HCT116 (cell line): ENCODE measurements around the gene TLK2. TPM values are rescaled to one million over a fixed set of nuclear protein-coding genes. Genes with fewer than 3 reads are reported as not detected.

ENCODE experiments used
- ATAC-seq: fragments of 200-7000 bp; cut with Tn5 transposase; 2 replicates; pipeline ENCODE4 v1.9.1; 2020; ENCODE audit warnings: mild to moderate bottlenecking, moderate library complexity
- BruUV-seq: library from RNA; stranded (reverse); fragments of 400-500 nt; replicated peaks from 2 replicates; lab custom pipeline; 2021; lab: Mats Ljungman, UMichigan
- CTCF ChIA-PET: fragments of 300-600 bp; sonication (Branson Sonifier 250); formaldehyde crosslinking; loops from one replicate; lab custom pipeline; 2021; ENCODE audit warnings: antibody characterized with exemption; lab: Charles Lee
- POLR2A ChIA-PET: fragments of 300-600, 350-600 bp; sonication (Branson Sonifier 250); formaldehyde crosslinking; loops from one replicate; lab custom pipeline; 2021; ENCODE audit warnings: antibody characterized with exemption; lab: Charles Lee
- RAD21 ChIA-PET, 2 experiments: fragments of 300-600 bp; sonication (Branson Sonifier 250); formaldehyde crosslinking; loops; one replicate each; lab custom pipeline; 2023; ENCODE audit warnings: low total read pairs in 2 of 2; ENCODE audit not compliant: uncharacterized antibody in 2 of 2, unreplicated experiment in 2 of 2, low non-redundant PET in 1 of 2; lab: Charles Lee
- DNase-seq: peaks from one replicate; pipeline ENCODE4 v3.0.0-alpha.2; 2010; ENCODE audit warnings: low read depth, low spot score
- H2AFZ ChIP-seq: fragments of 200-600 bp; shearing (Covaris generic), sonication (generic); 2 replicates; pipeline ENCODE4 v1.6.1; 2017; ENCODE audit warnings: low read depth, mixed run types, mixed read lengths, antibody characterized with exemption, low read length; ENCODE audit not compliant: poor library complexity, severe bottlenecking
- H3K27ac ChIP-seq: 2 replicates; pipeline ENCODE4 v1.5.1; 2012; ENCODE audit warnings: low read depth, low read length
- H3K27me3 ChIP-seq: fragments of 200-600 bp; sonication (generic); 2 replicates; pipeline ENCODE4 v1.6.1; 2016; ENCODE audit warnings: mixed run types, low read length, mixed read lengths; ENCODE audit not compliant: insufficient read depth
- H3K36me3 ChIP-seq, 2 experiments: fragments of 200-500 bp in 1 of 2; fragments of 200-600 bp in 1 of 2; sonication (Bioruptor generic) in 1 of 2; sonication (generic) in 1 of 2; 2 replicates each; pipeline versions ENCODE4 v1.5.1 to v1.6.1; 2014 to 2016; ENCODE audit warnings: low read length in 2 of 2, inconsistent platforms in 1 of 2, mixed read lengths in 1 of 2, mixed run types in 1 of 2; ENCODE audit not compliant: insufficient read depth in 2 of 2, control insufficient read depth in 1 of 2
- H3K4me1 ChIP-seq, 2 experiments: fragments of 200-600 bp in 1 of 2; sonication (generic) in 1 of 2; 2 replicates each; pipeline versions ENCODE4 v1.5.1 to v1.6.1; 2012 to 2017; ENCODE audit warnings: low read length in 2 of 2, inconsistent platforms in 1 of 2, mild to moderate bottlenecking in 1 of 2, mixed read lengths in 1 of 2, mixed run types in 1 of 2, moderate library complexity in 1 of 2; ENCODE audit not compliant: insufficient read depth in 2 of 2, control insufficient read depth in 1 of 2
- H3K4me2 ChIP-seq: fragments of 200-600 bp; sonication (generic); 2 replicates; pipeline ENCODE4 v1.6.1; 2017; ENCODE audit warnings: mixed run types, low read length, mixed read lengths
- H3K4me3 ChIP-seq, 2 experiments: fragments of 200-600 bp in 1 of 2; sonication (generic) in 1 of 2; replicated peaks in 1 of 2; 2 replicates each; pipeline ENCODE4 v1.5.1; 2011 to 2016; ENCODE audit warnings: low read length in 2 of 2, control low read depth in 1 of 2, low read depth in 1 of 2, mild to moderate bottlenecking in 1 of 2, mixed read lengths in 1 of 2, mixed run types in 1 of 2
- H3K79me2 ChIP-seq: fragments of 200-600 bp; sonication (generic); 2 replicates; pipeline ENCODE4 v1.6.1; 2017; ENCODE audit warnings: mild to moderate bottlenecking, mixed run types, low read length, moderate library complexity, mixed read lengths; ENCODE audit not compliant: insufficient read depth
- H3K9ac ChIP-seq: fragments of 200-600 bp; sonication (generic); 2 replicates; pipeline ENCODE4 v1.6.1; 2016; ENCODE audit warnings: low read length, mixed read lengths
- H3K9me2 ChIP-seq: fragments of 200-600 bp; sonication (generic), shearing (Covaris generic); 2 replicates; pipeline ENCODE4 v1.6.1; 2017; ENCODE audit warnings: mixed run types, mild to moderate bottlenecking, moderate library complexity; ENCODE audit not compliant: insufficient read depth
- H3K9me3 ChIP-seq, 2 experiments: fragments of 200-500 bp in 1 of 2; fragments of 200-600 bp in 1 of 2; sonication (Bioruptor generic) in 1 of 2; sonication (generic) in 1 of 2; 2 replicates each; pipeline ENCODE4 v1.6.1; 2014 to 2017; ENCODE audit warnings: low read length in 2 of 2, mixed read lengths in 2 of 2, inconsistent platforms in 1 of 2, low read depth in 1 of 2, mild to moderate bottlenecking in 1 of 2, mixed run types in 1 of 2, moderate library complexity in 1 of 2; ENCODE audit not compliant: control insufficient read depth in 1 of 2, insufficient read depth in 1 of 2
- H4K20me1 ChIP-seq: fragments of 200-600 bp; sonication (generic), shearing (Covaris generic); 2 replicates; pipeline ENCODE4 v1.6.1; 2017; ENCODE audit warnings: mixed run types, mild to moderate bottlenecking, moderate library complexity; ENCODE audit not compliant: insufficient read depth
- CBX3 ChIP-seq: IDR thresholded peaks from 2 replicates; pipeline ENCODE4 v1.6.1; 2012; ENCODE audit warnings: low read depth
- ELF1 ChIP-seq: IDR thresholded peaks from 2 replicates; pipeline ENCODE4 v1.6.1; 2012; ENCODE audit warnings: low read depth, borderline replicate concordance
- EZH2 ChIP-seq: fragments of 200-600 bp; sonication (generic); IDR thresholded peaks from 2 replicates; pipeline ENCODE4 v1.6.1; 2017; ENCODE audit warnings: antibody characterized with exemption, mixed run types
- EZH2phosphoT487 ChIP-seq: fragments of 200-600 bp; IDR thresholded peaks from 2 replicates; pipeline ENCODE4 v1.6.1; 2018; ENCODE audit warnings: antibody characterized with exemption, borderline replicate concordance
- FOSL1 ChIP-seq: IDR thresholded peaks from 2 replicates; pipeline ENCODE4 v1.6.1; 2012; ENCODE audit warnings: low read depth
- POLR2A ChIP-seq: IDR thresholded peaks from 2 replicates; pipeline ENCODE4 v1.7.0; 2011; ENCODE audit warnings: borderline replicate concordance; ENCODE audit not compliant: insufficient read depth, insufficient read length; ENCODE audit errors: extremely low read depth
- POLR2AphosphoS5 ChIP-seq: IDR thresholded peaks from 2 replicates; pipeline ENCODE4 v1.6.1; 2011; ENCODE audit warnings: mild to moderate bottlenecking, low read depth, low read length, moderate library complexity
- RAD21 ChIP-seq: IDR thresholded peaks from 2 replicates; pipeline ENCODE4 v1.6.1; 2012; ENCODE audit warnings: low read depth, mild to moderate bottlenecking
- REST ChIP-seq: IDR thresholded peaks from 2 replicates; pipeline ENCODE4 v1.6.1; 2012; ENCODE audit warnings: low read depth
- SIN3A ChIP-seq: IDR thresholded peaks from 2 replicates; pipeline ENCODE4 v1.6.1; 2012; ENCODE audit warnings: low read depth
- SP1 ChIP-seq: IDR thresholded peaks from 2 replicates; pipeline ENCODE4 v1.6.1; 2012; ENCODE audit warnings: low read depth
- SRF ChIP-seq: IDR thresholded peaks from 2 replicates; pipeline ENCODE4 v1.6.1; 2012; ENCODE audit warnings: low read depth
- TCF7L2 ChIP-seq: IDR thresholded peaks from 2 replicates; pipeline ENCODE4 v1.7.0; 2011; ENCODE audit warnings: borderline replicate concordance, inconsistent platforms; ENCODE audit not compliant: insufficient read depth, insufficient read length; ENCODE audit errors: extremely low read depth
- YY1 ChIP-seq: IDR thresholded peaks from 2 replicates; pipeline ENCODE4 v1.6.1; 2011; ENCODE audit warnings: low read length, low read depth, moderate library complexity, mild to moderate bottlenecking; ENCODE audit not compliant: insufficient replicate concordance; ENCODE audit errors: extremely low read depth
- ZBTB33 ChIP-seq: IDR thresholded peaks from 2 replicates; pipeline ENCODE4 v1.6.1; 2011; ENCODE audit warnings: mild to moderate bottlenecking, low read length, moderate library complexity; ENCODE audit not compliant: insufficient replicate concordance; ENCODE audit errors: extremely low read depth
- ZFX ChIP-seq: fragments of 450-650 bp; IDR thresholded peaks from 2 replicates; pipeline ENCODE4 v1.6.1; 2017
- intact Hi-C: fragments of 100-400 bp; cut with micrococcal nuclease; formaldehyde crosslinking; loops from 2 replicates; pipeline ENCODE4 v1.10.0; 2022
- total RNA-seq: library from RNA; stranded (reverse); gene quantifications from one replicate; pipeline ENCODE4 v1.2.1, GENCODE V29; 2021; ENCODE audit not compliant: unreplicated experiment
- TF ChIP-seq, protein P1 (sequence below), 3 experiments: fragments of 200-600 bp in 1 of 3; sonication (generic) in 1 of 3; IDR thresholded peaks in 2 of 3; conservative IDR thresholded peaks in 1 of 3; 2 replicates each; pipeline ENCODE4 v1.5.1; 2012 to 2017; ENCODE audit warnings: low read depth in 2 of 3, low read length in 2 of 3, antibody characterized with exemption in 1 of 3, borderline replicate concordance in 1 of 3, control low read depth in 1 of 3, mild to moderate bottlenecking in 1 of 3, mixed read lengths in 1 of 3, mixed run types in 1 of 3, moderate library complexity in 1 of 3; ENCODE audit not compliant: insufficient read depth in 1 of 3
- TF ChIP-seq, protein P2 (sequence below): IDR thresholded peaks from 2 replicates; pipeline ENCODE4 v1.6.1; 2012

The TLK2 gene
- total RNA-seq, 1 experiment from 2014 or later: 56.6 TPM

DNA sequence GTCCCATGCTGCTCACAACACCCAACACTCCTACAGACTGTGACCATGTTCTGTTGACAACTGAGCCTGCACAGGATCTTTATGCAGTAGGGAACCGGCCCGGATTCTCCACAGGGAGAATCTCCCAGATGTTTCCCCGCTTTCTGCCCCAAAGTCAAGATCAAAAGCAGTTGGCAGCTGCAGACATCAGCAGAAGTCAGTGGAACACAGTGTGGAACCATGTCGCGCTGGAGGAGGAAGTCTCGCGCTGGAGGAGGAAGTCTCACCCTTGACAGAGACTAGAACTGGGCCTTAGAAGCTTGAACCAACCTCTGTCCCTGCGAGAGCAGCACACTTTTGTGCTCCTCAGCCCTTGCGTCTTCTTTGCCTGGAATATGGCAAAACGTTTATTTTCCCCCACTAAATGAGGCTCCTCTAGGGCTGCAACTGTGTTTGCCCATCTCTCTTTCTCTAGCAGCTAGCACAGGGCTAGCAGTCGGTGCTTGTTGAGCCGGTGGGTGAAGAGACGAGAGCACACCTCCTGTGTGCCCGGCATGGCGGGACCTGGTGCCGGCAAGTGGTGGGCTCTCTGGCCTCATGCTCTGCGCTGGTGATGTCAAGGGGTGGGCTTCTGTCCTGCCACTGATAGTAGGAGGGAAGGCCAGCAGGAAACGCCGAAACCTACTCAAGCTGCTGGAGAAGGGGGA, 146.7 kb downstream of the TLK2 start (continued):
- no peak for TF ChIP-seq TCF7L2
- no peak for TF ChIP-seq SIN3A
- no peak for TF ChIP-seq POLR2A
- no peak for TF ChIP-seq POLR2AphosphoS5
- no peak for TF ChIP-seq RAD21
- no peak for TF ChIP-seq ZBTB33
- no peak for TF ChIP-seq ELF1
- TF ChIP-seq EZH2: no peak
- no peak for TF ChIP-seq ZFX
- no peak for TF ChIP-seq YY1
- no peak for TF ChIP-seq EZH2phosphoT487
- no peak for TF ChIP-seq SRF
- no peak for TF ChIP-seq FOSL1
- TF ChIP-seq SP1: no peak

DNA sequence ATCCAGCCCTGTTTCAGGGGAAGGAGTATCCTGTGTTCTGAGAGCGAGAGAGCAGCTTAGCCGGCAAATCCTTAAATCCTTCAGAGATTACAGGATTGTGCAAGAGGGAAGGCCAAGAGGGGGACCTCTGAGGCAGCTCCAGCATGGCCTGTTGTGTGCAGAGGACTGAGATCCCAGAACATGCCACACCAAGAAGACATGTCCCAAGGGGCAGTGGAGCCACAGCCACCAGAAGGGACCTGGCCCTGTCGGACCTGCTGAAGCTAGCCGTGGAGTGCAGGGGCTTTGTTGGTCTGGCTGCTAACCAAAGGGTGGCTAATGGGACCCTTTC, 147.2 kb downstream of the TLK2 start:
- no peaks in the 10 kb centered on the region for H3K36me3 ChIP-seq
- no peaks in the 10 kb centered on the region for H3K79me2 ChIP-seq
- ChIA-PET RAD21 (no interaction called here), POLR2A (no interaction called here), CTCF (no interaction called here)
- H3K27ac ChIP-seq: no peak overlapping the region
- no peak overlapping the region for H3K4me2 ChIP-seq
- H3K9ac ChIP-seq: no peak overlapping the region
- H2AFZ ChIP-seq: no peak overlapping the region
- no peak overlapping the region for H3K4me3 ChIP-seq
- ATAC-seq: no peak
- H3K27me3 ChIP-seq: no peaks in the 10 kb centered on the region
- no peaks in the 10 kb centered on the region for H3K9me3 ChIP-seq
- no peaks in the 10 kb centered on the region for H4K20me1 ChIP-seq
- DNase-seq: no peak
- H3K9me2 ChIP-seq: no peaks in the 10 kb centered on the region
- H3K4me1 ChIP-seq: peaks cover 11 to 39% of the 10 kb centered on the region in 2 experiments; a peak in 3 of 4 replicates
- intact Hi-C loops: no loop called here
- BruUV-seq: no TSS peak
- TF ChIP-seq EZH2phosphoT487: no peak
- TF ChIP-seq, protein P1, sequence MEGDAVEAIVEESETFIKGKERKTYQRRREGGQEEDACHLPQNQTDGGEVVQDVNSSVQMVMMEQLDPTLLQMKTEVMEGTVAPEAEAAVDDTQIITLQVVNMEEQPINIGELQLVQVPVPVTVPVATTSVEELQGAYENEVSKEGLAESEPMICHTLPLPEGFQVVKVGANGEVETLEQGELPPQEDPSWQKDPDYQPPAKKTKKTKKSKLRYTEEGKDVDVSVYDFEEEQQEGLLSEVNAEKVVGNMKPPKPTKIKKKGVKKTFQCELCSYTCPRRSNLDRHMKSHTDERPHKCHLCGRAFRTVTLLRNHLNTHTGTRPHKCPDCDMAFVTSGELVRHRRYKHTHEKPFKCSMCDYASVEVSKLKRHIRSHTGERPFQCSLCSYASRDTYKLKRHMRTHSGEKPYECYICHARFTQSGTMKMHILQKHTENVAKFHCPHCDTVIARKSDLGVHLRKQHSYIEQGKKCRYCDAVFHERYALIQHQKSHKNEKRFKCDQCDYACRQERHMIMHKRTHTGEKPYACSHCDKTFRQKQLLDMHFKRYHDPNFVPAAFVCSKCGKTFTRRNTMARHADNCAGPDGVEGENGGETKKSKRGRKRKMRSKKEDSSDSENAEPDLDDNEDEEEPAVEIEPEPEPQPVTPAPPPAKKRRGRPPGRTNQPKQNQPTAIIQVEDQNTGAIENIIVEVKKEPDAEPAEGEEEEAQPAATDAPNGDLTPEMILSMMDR (IDR thresholded peaks at IDR 0.05 in 2 of 3, conservative IDR thresholded peaks at IDR 0.05 in 1 of 3; ENCODE audit: borderline replicate concordance in 1 of 3, insufficient read depth in 1 of 3, low read depth in 2 of 3, low read length in 2 of 3): no peak
- no peak for TF ChIP-seq CBX3
- no peak for TF ChIP-seq POLR2AphosphoS5
- TF ChIP-seq, protein P2, sequence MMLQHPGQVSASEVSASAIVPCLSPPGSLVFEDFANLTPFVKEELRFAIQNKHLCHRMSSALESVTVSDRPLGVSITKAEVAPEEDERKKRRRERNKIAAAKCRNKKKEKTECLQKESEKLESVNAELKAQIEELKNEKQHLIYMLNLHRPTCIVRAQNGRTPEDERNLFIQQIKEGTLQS: no peak
- TF ChIP-seq ZFX: no peak
- TF ChIP-seq REST: no peak
